GM12873 (cell line): ENCODE data around the gene MCC.

ENCODE experiments used
- CTCF ChIP-seq: IDR thresholded peaks from 2 replicates; pipeline ENCODE4 v1.5.1; 2012; ENCODE audit warnings: low read depth, mild to moderate bottlenecking, moderate library complexity, low read length, control low read depth; ENCODE audit not compliant: insufficient read depth; ENCODE audit errors: missing control alignments

Gene MCC

GRCh38 chr5:113100981-113101380, 387.3 kb downstream of the MCC start:
- no peak for TF ChIP-seq CTCF

GRCh38 chr5:113099822-113100221, 388.4 kb downstream of the MCC start:
- no peak for TF ChIP-seq CTCF

- no peak for TF ChIP-seq CTCF
Observed at GRCh38 chr5:113098378-113098777, 389.9 kb downstream of the MCC start.

GRCh38 chr5:113095831-113096230, 392.4 kb downstream of the MCC start:
- no peak for TF ChIP-seq CTCF

GRCh38 chr5:113093558-113093957, 394.7 kb downstream of the MCC start:
- no peak for TF ChIP-seq CTCF

- no peak for TF ChIP-seq CTCF
Observed at GRCh38 chr5:113092683-113093082, 395.6 kb downstream of the MCC start.

GRCh38 chr5:113091622-113092021, 396.6 kb downstream of the MCC start:
- no peak for TF ChIP-seq CTCF

GRCh38 chr5:113090336-113091106, 397.7 kb downstream of the MCC start:
- no peak for TF ChIP-seq CTCF
